HepG2 (cell line): Measurements from ENCODE around the gene SPACA4. TPM values are rescaled to one million over a fixed set of nuclear protein-coding genes. Genes with fewer than 3 reads are reported as not detected.

Source experiments
- ATF5 ChIP-seq: sonication (generic); formaldehyde crosslinking; IDR thresholded peaks from 2 replicates; pipeline ENCODE4 v1.4.0; 2020; ENCODE audit warnings: mild to moderate bottlenecking, low read depth, missing genetic modification reagents
- BCLAF1 ChIP-seq: fragments of 450-650 bp; IDR thresholded peaks from 2 replicates; pipeline ENCODE4 v1.6.1; 2017; ENCODE audit warnings: mild to moderate bottlenecking
- GRHL1 ChIP-seq: sonication (generic); formaldehyde crosslinking; conservative IDR thresholded peaks from 2 replicates; pipeline ENCODE4 v1.8.0; 2022; ENCODE audit warnings: missing genetic modification reagents
- IRF9 ChIP-seq: sonication (generic); formaldehyde crosslinking; IDR thresholded peaks from 2 replicates; pipeline ENCODE4 v1.8.0; 2022; ENCODE audit warnings: missing genetic modification reagents, mild to moderate bottlenecking, borderline replicate concordance
- MXD1 ChIP-seq: sonication (generic); formaldehyde crosslinking; IDR thresholded peaks from 2 replicates; pipeline ENCODE4 v1.4.0; 2020; ENCODE audit warnings: mild to moderate bottlenecking, missing genetic modification reagents
- NFKBIZ ChIP-seq: IDR thresholded peaks from 2 replicates; pipeline ENCODE4 v1.6.1; 2018; ENCODE audit warnings: missing genetic modification reagents, missing compliant biosample characterization
- NFYB ChIP-seq: sonication (generic); formaldehyde crosslinking; IDR thresholded peaks from 2 replicates; pipeline ENCODE4 v1.4.0; 2020; ENCODE audit warnings: missing genetic modification reagents
- PHF8 ChIP-seq: sonication (generic); formaldehyde crosslinking; IDR thresholded peaks from 2 replicates; pipeline ENCODE4 v1.5.0; 2020; ENCODE audit warnings: missing genetic modification reagents
- SOX6 ChIP-seq, 2 experiments: fragments of 450-650 bp in 1 of 2; sonication (generic) in 1 of 2; formaldehyde crosslinking in 1 of 2; IDR thresholded peaks; 2 replicates each; pipeline versions ENCODE4 v1.4.0 to v1.6.1; 2017 to 2020; ENCODE audit warnings: antibody characterized with exemption in 1 of 2, mild to moderate bottlenecking in 1 of 2, missing genetic modification reagents in 1 of 2
- STAT5B ChIP-seq: sonication (generic); formaldehyde crosslinking; IDR thresholded peaks from 2 replicates; pipeline ENCODE4 v1.4.0; 2020; ENCODE audit warnings: missing genetic modification reagents
- SYNCRIP ChIP-seq: fragments of 200-400 bp; formaldehyde crosslinking; IDR thresholded peaks from 2 replicates; pipeline ENCODE4 v1.6.1; 2018; ENCODE audit warnings: mild to moderate bottlenecking, low read depth, low read length; ENCODE audit not compliant: insufficient read depth
- ZNF17 ChIP-seq: sonication (generic); formaldehyde crosslinking; IDR thresholded peaks from 2 replicates; pipeline ENCODE4 v1.5.0; 2020; ENCODE audit warnings: mild to moderate bottlenecking, missing genetic modification reagents
- ZNF335 ChIP-seq: sonication (generic); formaldehyde crosslinking; IDR thresholded peaks from 2 replicates; pipeline ENCODE4 v1.4.0; 2020; ENCODE audit warnings: missing genetic modification reagents
- ZNF646 ChIP-seq: sonication (generic); formaldehyde crosslinking; IDR thresholded peaks from 2 replicates; pipeline ENCODE4 v1.9.0; 2021; ENCODE audit warnings: mild to moderate bottlenecking, missing genetic modification reagents
- ZNF7 ChIP-seq: IDR thresholded peaks from 2 replicates; pipeline ENCODE4 v1.6.1; 2016; ENCODE audit warnings: missing biosample characterization, missing genetic modification reagents
- ZNF775 ChIP-seq: sonication (generic); formaldehyde crosslinking; IDR thresholded peaks from 2 replicates; pipeline ENCODE4 v1.4.0; 2020; ENCODE audit warnings: missing genetic modification reagents, mild to moderate bottlenecking, moderate library complexity, borderline replicate concordance
- polyA plus RNA-seq, 8 experiments: library from polyadenylated mRNA; depleted of rRNA in 3 of 8; stranded (reverse) in 7 of 8; unstranded in 1 of 8; fragments of >200 nt; fragmentation: Illumina TruSeq in 4 of 8; extraction: Trizol in 4 of 8; gene quantifications; 2 replicates each; pipeline versions ENCODE4 v1.2.1 to v1.2.3, GENCODE V29; 2011 to 2016; ENCODE audit warnings: low read depth in 4 of 8, missing spikeins in 1 of 8, mixed read lengths in 1 of 8; ENCODE audit not compliant: insufficient read depth in 1 of 8
- total RNA-seq, 5 experiments: library from RNA; depleted of rRNA; stranded (reverse); fragments of >200 nt; fragmentation: Illumina TruSeq; extraction: Trizol; gene quantifications; 2 replicates each; pipeline ENCODE4 v1.2.3, GENCODE V29; 2016; ENCODE audit warnings: low read depth in 1 of 5

The SPACA4 gene
- total and polyA plus RNA-seq, 2 of the 13 experiments (the other 11 are each of a cell fraction or from before 2014, with no cell fraction given) = not detected

GRCh38 chr19:48624067-48624594, 17.6 kb downstream of the SPACA4 start (continued):
- TF ChIP-seq SOX6 (IDR thresholded peaks at IDR 0.05) (no peak), SOX6 (CRISPR knock-in tag; IDR thresholded peaks at IDR 0.05) (peak; percentile 47; the same call in 1 of the 2 replicates), ZNF646 (CRISPR knock-in tag) (no peak), NFYB (peak; percentile 84), NFKBIZ (CRISPR knock-in tag) (no peak), ATF5 (CRISPR knock-in tag) (no peak), GRHL1 (CRISPR knock-in tag) (no peak), PHF8 (CRISPR knock-in tag) (no peak), ZNF7 (no peak), IRF9 (no peak), BCLAF1 (no peak), ZNF335 (CRISPR knock-in tag) (no peak), SYNCRIP (no peak), ZNF17 (CRISPR knock-in tag) (no peak), MXD1 (no peak), ZNF775 (CRISPR knock-in tag) (no peak), STAT5B (CRISPR knock-in tag) (no peak)
